ENCODE data around the gene HK1.

HK1 gene

DNA sequence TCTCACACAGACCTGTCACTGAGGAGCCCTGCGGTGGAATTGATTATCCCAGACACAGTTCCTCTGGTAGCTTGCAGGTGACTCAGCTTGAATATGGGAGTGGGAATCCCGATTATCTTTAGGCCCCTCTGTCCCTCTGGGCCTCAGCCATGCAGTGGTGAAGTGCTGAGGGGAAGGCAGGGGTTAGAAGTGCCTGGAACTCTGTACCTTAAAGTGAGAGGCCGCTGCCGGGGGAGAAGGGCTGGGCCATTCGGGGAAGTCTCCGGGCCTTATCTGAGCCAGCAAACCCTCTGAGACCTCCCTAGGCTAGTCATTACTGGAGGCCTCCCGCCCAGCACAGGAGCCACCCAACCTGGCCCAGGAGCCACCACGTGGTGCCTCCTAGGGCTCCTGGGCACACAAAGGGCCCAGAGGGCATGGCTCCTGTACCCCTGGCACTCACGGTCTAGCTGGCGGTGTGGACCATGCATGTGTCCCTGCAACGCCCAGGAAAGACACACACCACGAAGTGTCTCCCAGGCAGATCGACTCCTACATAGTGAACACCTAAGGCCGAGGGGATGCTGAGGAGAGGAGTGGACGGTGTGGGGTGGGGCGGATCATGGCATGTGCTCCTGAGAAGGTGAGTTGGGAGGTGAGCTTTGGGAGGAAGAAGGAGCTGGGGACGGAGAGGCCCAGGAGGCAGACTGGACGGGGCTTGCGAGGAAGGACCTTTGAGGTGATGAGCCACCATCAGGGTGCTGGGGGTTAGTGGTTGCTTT lies 56.2 kb downstream of the HK1 start:
- Histone ChIP-seq H3K79me2 (ENCODE audit: low read length) (peaks cover 14% of the 10 kb centered on the region), H3K4me3 (ENCODE audit: low read length) (no peak overlapping the region), H3K4me1 (ENCODE audit: low read length) (no peaks in the 10 kb centered on the region), H4K20me1 (ENCODE audit: insufficient read depth, low read length) (peaks cover 15% of the 10 kb centered on the region), H2AFZ (ENCODE audit: low read depth, low read length) (no peak overlapping the region), H3K27ac (ENCODE audit: low read length) (no peak overlapping the region), H3K27me3 (ENCODE audit: low read depth, low read length) (no peaks in the 10 kb centered on the region), H3K4me2 (ENCODE audit: low read length) (no peak overlapping the region), H3K9me3 (ENCODE audit: insufficient read depth, low read length) (no peaks in the 10 kb centered on the region), H3K36me3 (replicated peaks; ENCODE audit: low read depth, low read length) (no peaks in the 10 kb centered on the region), H3K9ac (ENCODE audit: low read length) (no peak overlapping the region)
- no peak for TF ChIP-seq EZH2phosphoT487 (IDR thresholded peaks at IDR 0.05; ENCODE audit: low read depth)
- TF ChIP-seq, protein P1, sequence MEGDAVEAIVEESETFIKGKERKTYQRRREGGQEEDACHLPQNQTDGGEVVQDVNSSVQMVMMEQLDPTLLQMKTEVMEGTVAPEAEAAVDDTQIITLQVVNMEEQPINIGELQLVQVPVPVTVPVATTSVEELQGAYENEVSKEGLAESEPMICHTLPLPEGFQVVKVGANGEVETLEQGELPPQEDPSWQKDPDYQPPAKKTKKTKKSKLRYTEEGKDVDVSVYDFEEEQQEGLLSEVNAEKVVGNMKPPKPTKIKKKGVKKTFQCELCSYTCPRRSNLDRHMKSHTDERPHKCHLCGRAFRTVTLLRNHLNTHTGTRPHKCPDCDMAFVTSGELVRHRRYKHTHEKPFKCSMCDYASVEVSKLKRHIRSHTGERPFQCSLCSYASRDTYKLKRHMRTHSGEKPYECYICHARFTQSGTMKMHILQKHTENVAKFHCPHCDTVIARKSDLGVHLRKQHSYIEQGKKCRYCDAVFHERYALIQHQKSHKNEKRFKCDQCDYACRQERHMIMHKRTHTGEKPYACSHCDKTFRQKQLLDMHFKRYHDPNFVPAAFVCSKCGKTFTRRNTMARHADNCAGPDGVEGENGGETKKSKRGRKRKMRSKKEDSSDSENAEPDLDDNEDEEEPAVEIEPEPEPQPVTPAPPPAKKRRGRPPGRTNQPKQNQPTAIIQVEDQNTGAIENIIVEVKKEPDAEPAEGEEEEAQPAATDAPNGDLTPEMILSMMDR (IDR thresholded peaks at IDR 0.05; ENCODE audit: low read depth, low read length), result no peak

DNA sequence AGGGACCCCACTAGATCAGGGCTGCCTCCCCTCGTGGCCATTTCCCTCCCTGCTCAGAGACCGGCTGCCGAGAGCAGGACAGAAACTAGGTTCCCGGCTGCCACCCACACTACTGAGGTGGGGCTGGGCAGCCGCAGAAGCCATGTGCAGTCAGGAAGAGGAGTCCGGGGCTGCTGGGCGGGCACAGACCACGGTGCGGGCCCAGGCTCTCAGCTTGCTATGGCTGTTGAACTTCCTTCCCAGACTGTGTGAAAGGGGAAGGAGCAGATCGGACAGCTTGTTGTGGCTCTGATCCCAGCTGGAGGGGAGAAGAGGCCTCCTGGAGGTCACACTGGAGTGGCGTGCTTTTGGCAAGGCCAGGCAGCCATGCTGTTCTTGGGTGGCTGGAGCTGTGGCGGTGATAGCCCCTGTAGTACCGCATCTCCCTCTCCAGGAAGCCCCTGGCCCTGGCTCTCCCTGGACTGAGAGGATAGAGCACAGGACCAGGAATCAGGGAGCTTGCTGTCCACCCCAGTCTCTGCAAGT lies 56.8 kb downstream of the HK1 start:
- H3K9ac ChIP-seq (ENCODE audit: low read length), result no peak overlapping the region

DNA sequence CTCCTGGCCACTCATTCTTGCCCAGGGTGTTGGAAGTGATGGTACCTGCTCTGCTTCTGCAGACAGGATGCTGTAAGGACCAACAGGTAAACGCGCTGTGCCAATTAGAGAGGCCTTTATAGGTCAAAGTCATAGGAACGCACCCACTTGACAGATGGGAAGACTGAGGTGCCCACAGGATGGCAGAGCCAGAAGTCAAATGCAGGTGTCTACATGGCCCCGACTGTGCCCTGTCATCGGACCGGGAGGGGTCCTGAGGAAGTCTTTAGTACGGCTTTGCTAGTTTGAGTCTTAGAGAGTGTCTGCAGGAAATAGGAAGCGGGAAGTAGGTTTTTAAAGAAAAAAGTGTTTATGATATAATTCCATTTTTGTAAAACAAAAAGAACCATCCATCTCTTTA lies 57.3 kb downstream of the HK1 start:
- H2AFZ ChIP-seq (ENCODE audit: low read depth, low read length), result no peak overlapping the region
- H3K27me3 ChIP-seq (ENCODE audit: low read depth, low read length), result no peaks in the 10 kb centered on the region
- H3K9me3 ChIP-seq (ENCODE audit: insufficient read depth, low read length), result no peaks in the 10 kb centered on the region
- H3K79me2 ChIP-seq (ENCODE audit: low read length), result peaks cover 19% of the 10 kb centered on the region
- TF ChIP-seq, protein P1 (IDR thresholded peaks at IDR 0.05; ENCODE audit: low read depth, low read length), result no peak
- no peaks in the 10 kb centered on the region for H3K4me1 ChIP-seq (ENCODE audit: low read length)
- no peak overlapping the region for H3K4me2 ChIP-seq (ENCODE audit: low read length)
- no peak overlapping the region for H3K4me3 ChIP-seq (ENCODE audit: low read length)
- peaks cover 15% of the 10 kb centered on the region for H4K20me1 ChIP-seq (ENCODE audit: insufficient read depth, low read length)
- no peak overlapping the region for H3K9ac ChIP-seq (ENCODE audit: low read length)
- no peak overlapping the region for H3K27ac ChIP-seq (ENCODE audit: low read length)
- H3K36me3 ChIP-seq (replicated peaks; ENCODE audit: low read depth, low read length), result no peaks in the 10 kb centered on the region

More for the DNA sequence above, 56.8 kb downstream of the HK1 start:
- peaks cover 17% of the 10 kb centered on the region for H3K79me2 ChIP-seq (ENCODE audit: low read length)
- no peak overlapping the region for H3K27ac ChIP-seq (ENCODE audit: low read length)
- no peak overlapping the region for H3K4me2 ChIP-seq (ENCODE audit: low read length)
- no peak for TF ChIP-seq EZH2phosphoT487 (IDR thresholded peaks at IDR 0.05; ENCODE audit: low read depth)
- TF ChIP-seq, protein P1 (IDR thresholded peaks at IDR 0.05; ENCODE audit: low read depth, low read length), result no peak
- H3K9me3 ChIP-seq (ENCODE audit: insufficient read depth, low read length), result no peaks in the 10 kb centered on the region
- H3K27me3 ChIP-seq (ENCODE audit: low read depth, low read length), result no peaks in the 10 kb centered on the region
- no peak overlapping the region for H2AFZ ChIP-seq (ENCODE audit: low read depth, low read length)
- peaks cover 15% of the 10 kb centered on the region for H4K20me1 ChIP-seq (ENCODE audit: insufficient read depth, low read length)
- no peaks in the 10 kb centered on the region for H3K4me1 ChIP-seq (ENCODE audit: low read length)
- no peak overlapping the region for H3K4me3 ChIP-seq (ENCODE audit: low read length)
- no peaks in the 10 kb centered on the region for H3K36me3 ChIP-seq (replicated peaks; ENCODE audit: low read depth, low read length)

DNA sequence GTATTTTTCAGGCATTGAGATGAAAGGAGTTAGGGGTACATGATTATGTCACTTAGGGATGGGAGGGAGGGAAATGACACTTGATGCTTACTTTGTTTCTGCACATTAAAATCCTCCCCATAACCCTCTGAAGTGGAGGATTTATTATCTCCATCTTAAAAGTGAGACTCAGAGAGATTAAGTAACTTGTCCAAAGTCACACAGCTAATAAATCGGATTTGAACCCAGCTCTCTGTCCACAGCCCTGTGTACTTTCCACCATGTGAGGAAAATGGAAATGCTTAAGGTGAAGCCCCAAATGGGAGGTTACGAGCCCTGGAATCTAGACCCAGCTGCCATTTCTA lies 58.6 kb downstream of the HK1 start:
- no peak for TF ChIP-seq EZH2phosphoT487 (IDR thresholded peaks at IDR 0.05; ENCODE audit: low read depth)
- TF ChIP-seq, protein P1 (IDR thresholded peaks at IDR 0.05; ENCODE audit: low read depth, low read length), result no peak
- Histone ChIP-seq H4K20me1 (ENCODE audit: insufficient read depth, low read length) (peaks cover 15% of the 10 kb centered on the region), H3K36me3 (replicated peaks; ENCODE audit: low read depth, low read length) (no peaks in the 10 kb centered on the region), H3K27ac (ENCODE audit: low read length) (no peak overlapping the region), H3K9me3 (ENCODE audit: insufficient read depth, low read length) (no peaks in the 10 kb centered on the region), H3K4me3 (ENCODE audit: low read length) (no peak overlapping the region), H3K79me2 (ENCODE audit: low read length) (peaks cover 22% of the 10 kb centered on the region), H2AFZ (ENCODE audit: low read depth, low read length) (no peak overlapping the region), H3K9ac (ENCODE audit: low read length) (no peak overlapping the region), H3K27me3 (ENCODE audit: low read depth, low read length) (no peaks in the 10 kb centered on the region), H3K4me1 (ENCODE audit: low read length) (no peaks in the 10 kb centered on the region), H3K4me2 (ENCODE audit: low read length) (no peak overlapping the region)
